ENCODE data around the gene PANK4.

The PANK4 gene

DNA sequence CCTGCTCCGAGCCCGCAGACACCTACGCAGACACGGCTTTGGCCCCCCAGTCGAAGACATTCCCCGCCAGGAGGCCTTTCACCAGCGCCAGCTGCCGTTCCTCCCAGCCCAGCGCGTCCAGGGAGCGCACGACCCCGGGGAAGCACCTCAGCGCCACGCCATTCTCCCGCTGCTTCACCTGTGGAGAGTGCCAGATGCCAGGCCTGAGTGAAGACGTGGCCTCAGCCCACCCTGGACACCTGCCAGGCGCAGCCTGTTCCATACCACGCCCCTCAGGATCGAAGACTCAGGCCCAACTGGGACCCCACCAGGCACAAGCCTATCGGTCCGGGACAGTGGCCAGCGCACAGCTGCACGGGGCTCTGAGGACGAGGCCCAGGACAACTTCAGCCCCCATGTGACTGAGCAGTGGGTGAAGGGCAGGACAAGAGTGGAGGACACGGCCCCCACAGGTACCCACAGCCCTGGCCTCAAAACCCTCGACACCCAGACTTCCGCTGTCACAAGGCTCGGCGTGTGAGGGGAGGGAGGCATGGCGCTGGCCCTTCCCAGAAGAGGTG lies 13.5 kb downstream of the PANK4 start:
- no peak for DNase-seq (ENCODE audit: low spot score)

DNA sequence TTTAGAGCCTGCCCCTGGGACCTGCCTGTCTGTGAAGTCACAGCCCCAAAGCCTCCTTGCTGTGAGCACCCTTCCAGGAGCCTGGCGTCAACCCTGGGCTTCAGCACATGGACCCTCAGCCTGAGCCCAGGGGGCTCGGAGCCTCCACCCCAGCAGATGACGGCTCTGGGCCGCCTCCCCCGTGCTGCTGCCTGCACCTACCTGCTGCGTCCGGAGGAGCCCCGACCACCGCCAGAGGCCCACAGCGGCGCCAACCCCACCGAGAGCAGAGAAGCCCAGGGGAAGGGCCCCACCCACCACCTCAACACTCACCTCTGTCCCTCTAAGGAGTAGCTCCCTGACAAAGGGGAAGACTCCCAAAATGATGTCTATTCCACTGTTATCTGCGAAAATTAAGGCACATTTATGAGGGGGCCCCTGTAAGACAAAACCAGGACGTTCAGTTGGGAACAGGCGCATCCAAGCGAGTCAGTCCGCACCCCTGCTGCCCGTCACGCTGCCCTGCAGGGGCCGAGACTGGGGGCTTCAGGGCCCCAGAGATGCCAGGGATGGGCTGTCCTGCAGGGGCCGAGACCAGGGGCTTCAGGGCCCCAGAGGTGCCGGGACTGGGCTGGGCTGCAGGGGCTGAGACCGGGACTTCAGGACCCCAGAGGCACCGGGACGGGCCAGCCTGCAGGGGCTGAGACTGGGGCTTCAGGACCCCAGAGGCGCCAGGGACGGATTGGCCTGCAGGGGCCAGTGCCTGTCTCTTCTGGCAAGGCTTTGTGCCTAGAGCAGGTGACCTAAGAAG lies 15.8 kb downstream of the PANK4 start:
- no peak for DNase-seq (ENCODE audit: low spot score)

DNA sequence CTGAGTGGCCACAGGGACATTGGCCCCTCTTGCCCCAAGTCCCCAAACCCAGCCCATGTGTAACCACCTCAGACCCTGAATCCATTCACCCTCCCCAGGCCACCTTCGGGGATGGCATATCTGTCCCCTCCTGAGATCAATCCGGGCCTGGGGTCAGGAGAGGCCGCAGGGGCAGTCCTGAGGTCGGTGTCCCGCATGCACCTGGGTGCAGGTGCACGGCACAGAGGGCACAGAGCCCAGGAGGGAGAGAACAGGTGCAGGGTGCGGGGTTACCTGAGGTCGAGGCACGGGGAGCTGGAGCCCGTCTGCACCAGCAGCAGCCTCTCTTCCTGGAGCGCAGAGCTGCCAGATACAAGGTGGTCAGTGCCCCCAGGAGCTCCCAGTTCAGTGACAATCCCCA lies 16.8 kb downstream of the PANK4 start:
- DNase-seq (ENCODE audit: low spot score) = no peak

DNA sequence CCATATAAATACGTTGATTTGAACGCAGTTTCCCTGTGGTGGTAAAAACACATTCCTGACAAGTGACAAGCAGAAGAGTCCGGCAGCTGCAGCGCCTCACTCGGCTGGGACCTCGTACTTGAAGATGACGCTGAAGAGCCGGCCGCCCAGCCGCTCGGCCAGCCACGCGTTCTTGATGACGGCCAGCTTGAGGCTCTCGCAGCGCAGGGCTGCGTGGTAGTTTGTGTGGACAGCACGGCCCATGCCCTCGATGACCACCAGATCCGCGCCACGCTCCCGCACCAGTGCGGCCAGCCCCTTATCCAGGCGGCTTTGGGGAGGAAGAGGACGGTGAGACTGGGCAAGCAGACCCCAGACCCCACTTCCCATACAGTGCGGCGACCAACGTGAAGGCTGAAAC lies 17.6 kb downstream of the PANK4 start:
- no peak for DNase-seq (ENCODE audit: low spot score)

DNA sequence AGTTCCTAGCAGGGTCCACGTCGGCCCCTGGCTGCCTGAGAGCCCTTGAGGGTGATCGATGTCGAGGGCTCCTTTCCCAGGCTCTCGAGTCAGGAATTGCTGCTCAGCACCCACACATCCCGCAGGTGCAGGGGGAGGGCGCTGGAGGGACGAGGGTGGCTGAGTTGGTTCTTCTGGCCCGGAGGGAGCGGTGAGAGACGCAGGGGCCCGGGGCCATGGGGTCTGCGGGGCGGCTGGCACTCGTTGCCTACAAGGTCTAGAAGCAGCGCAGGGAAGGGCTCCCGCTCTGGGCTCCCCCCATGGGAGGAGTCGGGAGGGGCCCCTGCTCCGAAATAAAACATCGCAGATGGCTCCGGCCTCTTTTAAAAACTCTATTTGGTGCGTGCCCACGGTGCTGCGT lies 18.2 kb downstream of the PANK4 start:
- no peak for DNase-seq (ENCODE audit: low spot score)

DNA sequence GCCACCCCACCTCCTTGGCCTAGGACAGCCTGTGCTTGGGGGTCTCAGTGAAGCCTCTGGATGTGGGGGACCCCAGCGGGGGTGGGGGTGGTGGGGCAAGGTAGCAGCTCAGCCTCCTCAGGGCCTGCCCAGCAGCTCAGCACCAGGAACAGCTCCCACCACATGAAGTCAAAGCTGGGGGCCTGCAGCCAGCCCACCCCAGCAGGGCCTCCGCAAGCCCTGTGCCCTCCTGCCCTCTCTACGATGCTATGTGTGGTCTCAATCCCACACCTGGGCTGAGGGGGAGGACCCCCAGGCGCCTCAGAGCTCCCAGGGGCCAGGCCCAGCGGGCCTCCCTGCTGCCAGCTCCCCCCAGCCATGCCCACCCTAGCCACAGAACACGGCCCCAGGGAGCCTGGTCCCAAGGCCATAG lies 18.6 kb downstream of the PANK4 start:
- no peak for DNase-seq (ENCODE audit: low spot score)

DNA sequence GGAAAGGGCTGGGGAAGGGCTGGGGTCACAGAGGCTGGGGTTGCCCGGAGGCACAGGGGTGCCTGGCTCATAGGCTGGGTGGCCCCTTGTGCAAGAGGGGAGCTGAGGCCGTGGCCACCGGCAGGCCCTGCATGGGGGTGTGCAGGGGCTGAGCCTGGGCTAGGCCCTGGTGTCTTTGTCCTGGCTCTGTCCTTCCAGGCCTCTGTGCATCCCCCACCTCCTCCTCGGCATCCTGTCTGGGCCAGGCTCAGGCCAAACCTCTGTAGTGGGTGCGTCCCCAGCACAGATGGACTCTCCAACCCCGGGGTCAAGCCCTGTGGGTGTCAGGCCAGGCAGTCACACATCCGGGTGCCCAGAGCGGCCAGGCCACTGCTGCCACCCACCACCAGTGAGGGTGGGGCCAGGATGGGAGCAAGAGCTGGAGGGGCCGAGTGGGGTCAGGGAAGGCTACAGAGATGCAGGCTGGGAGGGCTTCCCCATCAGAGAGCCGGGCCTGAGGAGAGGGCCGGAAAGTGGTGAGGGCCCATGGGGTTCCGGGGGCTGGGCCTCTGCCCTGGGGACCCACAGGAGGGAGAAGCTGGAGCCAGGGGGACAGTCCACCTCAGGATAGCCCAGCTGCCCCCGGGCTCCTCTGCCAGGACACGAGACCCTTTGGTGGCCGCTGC lies 19.4 kb downstream of the PANK4 start:
- no peak for DNase-seq (ENCODE audit: low spot score)

DNA sequence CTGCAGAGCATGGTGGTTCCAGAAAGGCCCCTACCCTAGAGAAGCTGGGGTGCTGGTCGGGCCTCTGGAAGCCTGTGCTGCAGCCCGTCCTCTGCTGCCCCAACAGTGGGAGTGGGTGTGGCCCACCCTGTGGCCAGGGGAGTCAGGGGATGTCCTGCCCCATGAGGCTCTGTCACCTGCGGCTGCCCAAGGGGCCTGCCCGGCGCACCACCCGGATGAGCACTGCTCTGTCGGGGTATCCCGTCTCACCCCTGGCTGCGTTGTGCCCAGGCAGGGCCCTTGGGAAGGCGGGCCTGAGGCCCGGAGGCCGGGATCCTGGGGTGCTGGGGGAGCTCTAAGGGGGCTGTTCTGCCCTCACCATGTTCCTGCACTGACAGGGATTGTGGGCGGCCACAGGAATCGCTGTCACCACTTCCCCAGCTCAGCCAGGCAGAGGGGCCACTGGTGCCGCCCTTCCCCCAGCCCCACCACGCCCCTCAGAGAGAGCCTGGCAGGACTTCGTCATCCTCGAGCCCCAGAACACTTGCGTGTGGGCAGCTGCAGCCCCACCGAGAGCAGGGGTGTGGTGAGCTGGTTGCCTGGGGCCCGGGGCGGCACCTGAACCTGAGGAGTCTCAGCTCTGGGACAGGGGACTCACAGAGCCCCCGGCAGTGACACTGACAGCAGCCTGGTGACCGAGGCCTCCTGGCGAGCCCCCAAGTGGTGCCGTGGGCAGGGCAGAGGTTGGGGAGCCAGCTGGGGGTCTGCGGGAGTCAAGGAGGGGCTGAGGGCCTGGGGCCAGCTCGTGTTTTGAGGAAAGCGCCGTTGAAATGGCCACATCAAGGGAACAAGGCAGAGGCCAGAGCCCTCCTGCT lies 20.2 kb downstream of the PANK4 start:
- no peak for DNase-seq (ENCODE audit: low spot score)

DNA sequence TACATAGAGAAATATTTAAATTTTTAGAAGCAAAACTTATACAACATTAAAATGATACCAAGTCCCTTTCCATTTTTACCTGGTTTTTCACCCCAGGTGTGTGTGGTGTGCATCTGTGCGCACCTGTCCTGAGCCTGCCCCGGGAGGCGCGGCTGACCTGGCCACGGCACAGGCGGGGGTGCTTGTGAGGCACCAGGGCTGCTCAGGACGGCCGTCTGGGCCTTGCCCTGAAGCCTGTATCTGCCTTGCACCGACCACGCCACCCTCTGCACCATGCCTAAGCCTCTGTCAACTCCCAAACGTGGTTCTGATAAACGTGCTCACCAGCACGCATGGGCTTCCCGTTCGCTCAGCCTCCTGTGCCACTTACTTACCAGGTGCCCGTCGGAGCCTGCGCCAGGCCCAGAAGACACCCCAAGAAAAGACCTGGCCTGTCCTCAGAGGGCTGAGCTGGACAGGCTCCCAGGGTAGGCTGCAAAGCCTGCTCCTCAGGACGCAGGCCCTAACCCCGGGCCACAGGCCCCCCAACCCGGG lies 20.9 kb downstream of the PANK4 start:
- no peak for DNase-seq (ENCODE audit: low spot score)

DNA sequence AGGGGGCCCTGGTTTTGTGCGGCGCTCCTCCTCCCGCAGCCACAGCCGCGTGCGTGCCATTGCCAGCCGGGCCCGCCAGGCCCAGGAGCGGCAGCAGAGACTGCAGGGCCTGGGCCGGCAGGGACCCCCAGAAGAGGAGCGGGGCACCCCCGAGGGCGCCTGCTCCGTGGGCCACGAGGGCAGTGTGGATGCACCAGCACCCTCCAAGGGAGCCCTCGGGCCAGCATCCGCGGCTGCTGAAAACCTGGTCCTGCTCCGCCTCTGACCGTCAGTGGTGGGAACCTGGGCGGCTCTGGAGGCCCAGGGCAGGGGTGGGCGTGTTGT lies 21.5 kb downstream of the PANK4 start:
- no peak for DNase-seq (ENCODE audit: low spot score)

DNA sequence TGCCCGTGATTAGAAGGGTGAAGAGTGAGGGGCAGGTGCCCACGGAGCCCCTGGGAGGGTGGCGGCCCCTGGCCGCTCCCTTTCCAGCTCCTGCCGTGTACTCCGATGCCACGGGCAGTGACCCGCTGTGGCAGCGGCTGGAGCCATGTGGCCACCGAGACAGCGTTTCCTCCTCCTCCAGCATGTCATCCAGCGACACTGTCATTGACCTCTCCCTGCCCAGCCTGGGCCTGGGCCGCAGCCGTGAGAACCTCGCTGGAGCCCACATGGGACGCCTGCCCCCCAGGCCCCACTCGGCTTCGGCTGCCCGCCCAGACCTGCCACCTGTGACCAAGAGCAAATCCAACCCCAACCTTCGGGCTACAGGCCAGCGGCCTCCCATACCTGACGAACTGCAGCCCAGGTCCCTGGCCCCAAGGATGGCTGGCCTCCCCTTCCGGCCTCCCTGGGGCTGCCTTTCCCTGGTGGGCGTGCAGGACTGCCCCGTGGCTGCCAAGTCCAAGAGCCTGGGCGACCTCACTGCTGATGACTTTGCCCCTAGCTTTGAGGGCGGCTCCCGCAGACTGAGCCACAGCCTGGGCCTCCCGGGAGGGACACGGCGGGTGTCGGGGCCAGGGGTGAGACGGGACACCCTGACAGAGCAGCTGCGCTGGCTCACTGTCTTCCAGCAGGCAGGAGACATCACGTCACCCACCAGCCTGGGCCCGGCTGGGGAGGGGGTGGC lies 22.0 kb downstream of the PANK4 start:
- no peak for DNase-seq (ENCODE audit: low spot score)

DNA sequence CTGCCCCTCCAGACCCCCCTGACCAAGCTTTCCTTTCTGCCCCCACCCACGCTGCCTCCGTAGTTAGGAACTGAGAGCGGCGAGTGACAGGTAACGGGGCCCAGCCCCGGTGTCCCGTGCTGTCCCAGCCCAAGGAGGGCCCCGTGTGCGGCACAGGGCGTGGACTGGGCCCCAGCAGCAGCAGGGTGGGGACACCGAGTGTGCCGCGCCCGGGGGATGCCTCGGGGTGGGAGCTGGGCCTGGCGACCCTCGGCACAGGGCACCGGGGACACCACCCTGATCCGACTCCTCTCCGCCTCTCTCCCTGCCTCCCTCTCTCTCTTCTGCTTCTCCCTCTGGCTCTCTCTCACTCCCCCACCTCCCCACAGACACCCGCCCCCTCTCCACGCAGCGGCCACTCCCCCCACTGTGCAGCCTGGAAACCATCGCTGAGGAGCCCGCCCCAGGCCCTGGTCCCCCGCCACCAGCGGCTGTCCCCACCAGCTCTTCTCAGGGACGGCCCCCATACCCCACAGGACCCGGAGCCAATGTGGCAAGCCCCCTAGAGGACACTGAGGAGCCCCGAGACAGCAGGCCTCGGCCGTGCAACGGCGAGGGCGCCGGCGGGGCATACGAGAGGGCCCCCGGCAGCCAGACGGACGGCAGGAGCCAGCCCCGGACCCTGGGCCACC lies 22.7 kb downstream of the PANK4 start:
- no peak for DNase-seq (ENCODE audit: low spot score)

DNA sequence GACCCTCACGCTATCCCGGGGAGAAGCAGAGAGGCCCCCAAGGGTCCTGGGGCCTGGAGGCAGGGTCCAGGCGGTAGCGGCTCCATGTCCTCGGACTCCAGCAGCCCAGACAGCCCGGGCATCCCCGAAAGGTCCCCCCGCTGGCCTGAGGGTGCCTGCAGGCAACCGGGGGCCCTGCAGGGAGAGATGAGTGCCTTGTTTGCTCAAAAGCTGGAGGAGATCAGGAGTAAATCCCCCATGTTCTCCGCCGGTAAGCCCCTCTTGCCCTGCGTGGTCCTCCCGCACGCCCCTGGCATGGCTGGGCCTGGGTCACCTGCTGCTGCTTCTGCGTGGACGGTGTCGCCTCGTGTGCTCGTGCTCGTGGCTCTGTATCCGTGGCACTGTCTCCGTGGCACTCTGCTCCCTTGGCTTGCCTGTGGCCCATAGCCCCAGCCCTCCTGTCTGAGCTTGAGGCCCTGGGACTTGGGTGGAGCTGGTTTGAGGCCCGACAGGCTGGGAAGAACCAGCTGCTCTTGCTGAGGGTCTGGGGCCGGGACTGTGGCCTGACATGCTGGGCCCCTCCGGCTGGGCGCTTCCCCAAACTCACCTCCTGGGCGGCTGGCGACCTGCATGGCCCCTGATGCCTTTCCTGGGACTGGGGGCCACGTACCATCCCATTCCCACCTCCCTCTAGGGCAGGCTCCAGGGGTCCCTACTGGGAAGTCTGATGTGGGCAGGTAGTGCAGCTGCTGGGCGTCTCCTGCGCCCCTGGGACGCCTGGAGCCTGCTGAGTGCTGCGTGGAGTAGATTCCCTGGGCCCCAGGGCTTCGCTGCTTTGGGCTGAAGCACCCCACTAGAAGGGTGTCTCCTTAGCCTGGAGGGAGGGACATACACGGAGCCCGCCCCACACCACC lies 23.5 kb downstream of the PANK4 start:
- DNase-seq (ENCODE audit: low spot score) = no peak

DNA sequence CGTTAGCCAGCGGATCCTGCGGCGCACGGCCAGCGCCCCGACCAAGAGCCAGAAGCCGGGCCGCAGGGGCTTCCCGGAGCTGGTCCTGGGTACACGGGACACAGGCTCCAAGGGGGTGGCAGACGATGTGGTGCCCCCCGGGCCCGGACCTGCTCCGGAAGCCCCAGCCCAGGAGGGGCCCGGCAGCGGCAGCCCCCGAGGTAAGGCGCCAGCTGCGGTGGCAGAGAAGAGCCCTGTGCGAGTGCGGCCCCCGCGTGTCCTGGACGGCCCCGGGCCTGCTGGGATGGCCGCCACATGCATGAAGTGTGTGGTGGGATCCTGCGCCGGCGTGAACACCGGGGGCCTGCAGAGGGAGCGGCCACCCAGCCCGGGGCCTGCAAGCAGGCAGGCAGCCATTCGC lies 24.2 kb downstream of the PANK4 start:
- no peak for DNase-seq (ENCODE audit: low spot score)

DNA sequence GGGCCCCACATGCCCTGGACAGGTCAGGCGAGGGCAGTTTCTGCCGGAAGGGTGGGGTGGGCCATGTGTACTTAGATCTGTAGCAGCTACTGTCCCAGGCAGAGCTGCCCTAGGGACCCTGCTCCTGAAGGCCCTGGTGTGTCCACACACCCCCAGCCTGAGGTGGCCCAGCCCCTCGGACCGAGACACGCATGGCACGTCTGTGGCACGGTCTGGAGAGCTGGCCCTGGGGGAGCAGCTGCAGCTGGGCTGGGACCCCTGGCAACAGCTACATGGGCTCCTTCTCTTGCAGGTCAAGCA lies 24.6 kb downstream of the PANK4 start:
- DNase-seq (ENCODE audit: low spot score) = no peak

DNA sequence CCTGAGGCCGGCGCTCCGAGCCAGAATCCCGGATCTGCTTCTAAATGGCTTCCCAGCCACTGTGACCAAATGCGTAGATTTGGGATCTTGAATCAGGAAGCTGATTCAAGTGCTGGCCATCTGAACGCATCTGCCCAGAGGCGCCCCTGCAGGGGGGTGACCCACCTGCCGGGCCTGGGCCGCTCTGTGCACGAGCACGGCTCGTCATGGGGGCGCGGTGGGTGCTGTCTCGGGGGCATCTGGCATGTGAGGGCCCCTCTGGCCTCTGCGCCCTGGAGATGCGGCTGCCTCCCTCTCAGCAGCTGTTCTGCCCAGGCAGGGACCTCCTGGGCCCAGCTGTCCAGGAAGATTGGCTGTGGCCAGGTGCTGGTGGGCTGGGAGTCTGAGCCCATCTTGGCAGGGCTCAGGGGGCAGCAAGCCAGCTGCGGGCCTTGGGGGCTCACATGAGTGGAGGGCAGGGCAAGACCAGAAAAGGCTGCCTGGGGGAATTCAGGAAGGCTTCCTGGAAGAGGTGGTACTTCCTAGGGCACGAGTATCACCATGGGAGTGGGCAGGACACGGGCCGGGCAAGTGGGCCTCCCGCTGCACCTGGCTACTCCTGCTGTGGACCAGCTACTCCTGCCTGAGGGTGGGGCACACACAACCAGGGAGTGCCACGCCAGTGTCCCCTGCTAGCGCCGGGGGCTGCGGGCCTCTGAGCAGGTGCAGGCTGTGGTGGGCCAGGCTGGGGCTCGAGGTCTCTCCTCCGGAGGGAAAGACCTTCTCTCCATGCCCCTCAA lies 25.2 kb downstream of the PANK4 start:
- no peak for DNase-seq (ENCODE audit: low spot score)

DNA sequence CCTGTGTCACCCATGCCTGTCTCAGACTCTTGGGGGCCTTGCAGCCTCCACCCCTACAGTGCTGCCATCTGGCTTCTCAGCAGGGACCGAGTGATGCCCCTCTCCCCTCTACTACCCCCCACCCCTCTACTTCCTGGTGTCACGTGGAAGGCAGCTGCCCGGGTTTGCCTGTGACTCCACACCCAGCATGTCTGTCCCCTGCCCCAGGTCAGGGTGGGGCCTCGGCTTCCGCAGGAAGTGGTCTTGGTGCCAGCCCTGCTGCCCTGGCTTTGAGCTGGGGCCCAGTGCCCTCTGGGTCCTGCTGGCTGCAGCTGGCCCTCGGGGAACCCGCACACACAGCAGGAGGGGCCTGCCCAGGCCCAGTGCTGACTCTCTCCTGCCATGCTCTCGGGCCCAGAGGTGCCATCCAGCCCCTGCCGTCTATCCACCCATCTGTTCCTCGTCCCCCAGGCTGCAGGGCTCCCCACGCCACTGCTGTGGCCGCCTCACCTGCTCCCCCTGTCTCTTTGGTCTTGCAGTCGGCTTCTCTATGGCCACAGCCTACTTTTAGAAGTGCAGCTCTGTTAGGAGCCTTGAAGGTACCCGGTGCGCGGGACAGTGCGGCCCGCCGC lies 26.3 kb downstream of the PANK4 start:
- DNase-seq (ENCODE audit: low spot score) = no peak

DNA sequence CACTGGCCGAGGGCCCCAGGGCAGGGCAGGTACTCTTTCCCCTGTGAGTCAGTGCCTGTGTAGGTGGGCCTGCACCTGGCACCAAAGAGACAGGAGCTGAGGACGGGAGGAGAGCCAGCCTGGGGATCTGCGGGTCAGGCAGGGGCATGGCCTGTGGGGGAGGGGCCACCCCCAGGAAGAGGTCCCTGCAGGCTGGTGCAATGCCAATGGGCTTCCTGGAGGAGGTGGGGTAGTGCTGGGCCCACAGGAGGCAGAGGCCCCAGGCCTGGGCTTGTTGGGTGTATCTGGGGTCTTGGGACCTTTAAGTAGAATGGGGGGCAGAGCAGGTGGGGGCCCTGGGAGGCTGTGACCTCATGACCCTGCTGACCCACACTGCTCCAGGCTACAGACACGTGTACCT lies 27.1 kb downstream of the PANK4 start:
- no peak for DNase-seq (ENCODE audit: low spot score)

DNA sequence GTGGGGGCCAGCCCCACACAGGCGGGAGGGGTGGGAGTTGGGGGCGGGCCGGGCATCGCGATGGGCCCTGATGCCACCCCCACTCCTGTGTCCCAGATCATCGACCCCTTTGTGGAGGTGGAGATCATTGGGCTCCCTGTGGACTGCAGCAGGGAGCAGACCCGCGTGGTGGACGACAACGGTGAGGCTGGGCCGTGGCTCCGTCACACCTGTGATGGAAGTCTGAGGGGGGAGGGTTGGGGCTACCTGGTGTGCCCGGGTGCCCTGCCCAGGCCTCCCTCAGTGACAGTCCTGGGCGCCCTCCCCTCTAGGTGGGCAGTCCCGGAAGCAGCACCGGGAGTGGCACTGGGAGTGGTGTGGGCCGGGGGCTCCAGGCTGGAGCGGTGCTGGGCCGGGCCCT lies 27.7 kb downstream of the PANK4 start:
- no peak for DNase-seq (ENCODE audit: low spot score)

Measured in activated CD4-positive, alpha-beta T cell treated with anti-CD3 and anti-CD28 coated beads, Interleukin-2, Interleukin-4, amounts not matched to agents 100 ng/mL and 50 ng/mL, durations not matched to agents 16 hours and 8 hours (primary cell).